GM21367 (cell line): ENCODE results near the gene TNFAIP8.

Source experiments
- ATAC-seq: cut with Tn5 transposase; IDR thresholded peaks from one replicate; pipeline ENCODE4 v1.9.1; 2021; ENCODE audit not compliant: unreplicated experiment

The TNFAIP8 gene

DNA sequence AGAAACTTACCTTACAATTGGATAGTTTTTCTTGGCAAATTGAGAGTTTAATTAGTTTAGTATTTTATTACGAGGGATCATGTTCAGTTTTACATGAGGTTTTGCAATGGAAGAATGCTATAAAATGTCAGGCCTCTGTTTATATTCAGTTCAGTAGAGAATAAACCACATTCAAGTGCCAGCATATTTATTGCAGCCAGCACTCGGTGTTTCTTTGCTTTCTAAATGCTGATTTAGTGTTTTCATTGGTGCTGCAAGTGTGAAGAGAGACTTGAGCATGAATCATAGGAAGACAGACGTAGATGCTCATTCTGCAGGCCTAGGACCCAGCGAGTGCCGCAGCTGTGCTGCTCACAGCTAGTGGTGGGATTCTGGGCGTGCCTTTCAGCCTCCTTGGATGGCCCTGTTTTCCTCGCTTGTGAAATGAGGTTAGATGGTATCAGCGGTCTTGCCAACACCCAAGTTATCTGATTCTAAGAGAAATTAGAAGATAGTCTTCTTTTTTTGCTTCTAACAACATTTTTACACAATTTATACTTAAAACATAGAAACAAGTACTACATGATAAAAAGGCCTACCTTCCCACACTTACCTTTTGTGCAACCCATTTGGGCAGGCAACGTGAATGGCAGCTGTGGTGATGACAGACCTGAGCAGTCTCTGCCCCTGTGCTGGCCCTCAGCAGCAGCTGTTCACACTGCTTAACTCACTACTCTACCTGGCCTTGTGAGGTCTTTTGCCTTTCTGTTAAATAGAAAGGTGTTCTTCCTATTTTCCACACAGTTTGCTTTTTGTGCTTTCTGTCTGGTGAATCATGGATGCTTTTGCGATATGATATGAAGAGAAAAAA is 26.8 kb upstream of the TNFAIP8 start:
- ATAC-seq: no peak

DNA sequence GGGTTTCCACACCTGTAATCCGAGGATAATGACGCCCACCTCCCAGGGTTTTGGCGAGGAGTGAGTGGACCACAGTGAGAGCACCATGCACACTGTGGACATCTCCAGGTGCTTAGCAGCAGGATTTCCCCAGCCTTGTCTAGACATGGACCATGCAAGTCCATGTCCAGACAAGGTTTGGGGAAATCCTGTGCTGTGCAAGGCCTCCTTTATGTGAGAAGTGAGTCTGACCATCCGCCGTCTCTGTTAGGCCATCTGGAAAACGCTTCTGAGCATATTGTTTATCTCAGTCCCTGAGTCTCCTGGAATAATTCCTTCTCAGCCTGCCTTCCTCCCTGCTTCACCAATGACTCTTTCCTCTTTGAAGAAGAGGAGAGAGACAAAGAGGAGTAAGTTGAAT is 26.2 kb upstream of the TNFAIP8 start:
- ATAC-seq: no peak

DNA sequence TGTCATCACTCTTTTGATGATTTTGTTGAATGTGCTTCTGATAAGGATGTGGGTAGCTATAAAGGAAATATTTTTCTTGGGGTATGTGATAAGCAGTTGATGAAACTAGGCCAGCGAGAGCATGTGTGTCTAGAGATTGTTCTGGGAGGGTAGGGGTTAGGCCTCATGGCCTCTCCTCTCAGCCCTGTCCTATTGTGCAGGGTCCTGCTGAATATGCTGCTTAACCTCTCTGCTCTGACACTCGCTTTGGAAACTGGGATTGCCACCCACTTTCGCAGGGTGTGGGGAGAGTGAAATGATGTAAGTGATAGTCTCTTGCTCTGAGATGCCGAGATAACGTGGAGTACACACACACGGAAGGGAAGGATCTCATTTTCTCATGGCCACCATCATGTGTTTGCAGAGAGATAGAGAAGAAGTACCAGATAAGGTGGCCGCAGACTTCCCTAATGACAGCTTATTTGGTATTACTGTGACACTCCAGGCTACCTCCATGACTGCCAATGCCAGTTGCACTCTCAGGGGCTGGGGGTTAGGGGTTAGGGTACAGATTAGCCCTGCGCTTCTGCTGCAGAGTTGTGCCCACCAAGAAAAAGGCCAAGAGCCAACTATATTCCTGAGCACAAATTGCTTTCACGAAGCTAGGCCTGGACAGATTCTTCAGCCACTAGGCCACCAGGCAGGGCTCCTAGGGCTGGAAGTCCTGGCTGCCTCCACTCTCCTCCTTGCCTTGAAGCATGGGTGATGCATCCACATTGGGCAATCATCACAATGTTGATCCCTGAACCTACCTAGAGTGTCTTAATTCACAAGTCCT is 25.2 kb upstream of the TNFAIP8 start:
- no peak for ATAC-seq

DNA sequence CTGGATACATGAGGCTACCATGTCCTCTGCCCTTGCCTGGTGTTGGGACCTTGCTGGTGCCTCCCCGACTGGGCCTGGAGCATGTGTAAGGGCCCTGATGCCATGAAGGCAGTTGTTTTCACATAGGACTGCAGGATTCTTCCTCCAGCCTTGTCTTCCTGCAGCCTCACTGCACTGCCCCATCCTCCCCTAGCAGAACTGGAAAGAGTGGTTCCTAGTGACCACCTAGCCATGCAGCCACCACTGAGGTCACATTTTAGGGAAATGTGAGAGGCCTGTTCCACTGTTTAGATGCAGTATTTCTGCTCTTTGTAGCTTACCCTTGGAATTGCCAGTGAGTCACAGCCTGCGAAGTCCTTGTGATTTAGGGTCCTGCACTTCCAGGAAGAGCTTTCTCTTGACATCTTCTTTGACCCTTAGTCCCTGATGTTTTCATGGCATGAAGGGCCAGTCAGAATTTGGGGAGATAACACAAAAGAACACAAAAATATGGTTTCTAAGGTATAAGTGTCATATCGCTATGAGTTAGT is 24.2 kb upstream of the TNFAIP8 start:
- no peak for ATAC-seq

DNA sequence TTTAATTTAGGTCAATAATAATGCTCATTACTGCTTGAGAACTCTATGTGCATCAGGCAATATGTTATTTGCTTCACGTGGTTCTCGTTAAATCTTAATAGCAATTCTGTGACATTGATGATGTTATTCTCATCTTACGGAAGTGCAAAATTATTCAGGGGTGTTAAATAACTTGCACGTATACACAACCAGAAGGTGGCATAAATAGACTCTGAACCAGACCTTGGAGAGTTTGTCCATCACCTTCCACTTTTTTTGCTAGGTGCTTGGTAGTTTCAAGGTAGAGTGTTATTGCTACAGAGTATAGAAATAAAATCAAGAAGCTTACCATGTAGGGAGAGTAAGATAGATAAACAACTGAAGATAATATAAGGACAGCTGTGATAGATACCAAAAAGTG is 23.6 kb upstream of the TNFAIP8 start:
- peak; percentile 3 for ATAC-seq

DNA sequence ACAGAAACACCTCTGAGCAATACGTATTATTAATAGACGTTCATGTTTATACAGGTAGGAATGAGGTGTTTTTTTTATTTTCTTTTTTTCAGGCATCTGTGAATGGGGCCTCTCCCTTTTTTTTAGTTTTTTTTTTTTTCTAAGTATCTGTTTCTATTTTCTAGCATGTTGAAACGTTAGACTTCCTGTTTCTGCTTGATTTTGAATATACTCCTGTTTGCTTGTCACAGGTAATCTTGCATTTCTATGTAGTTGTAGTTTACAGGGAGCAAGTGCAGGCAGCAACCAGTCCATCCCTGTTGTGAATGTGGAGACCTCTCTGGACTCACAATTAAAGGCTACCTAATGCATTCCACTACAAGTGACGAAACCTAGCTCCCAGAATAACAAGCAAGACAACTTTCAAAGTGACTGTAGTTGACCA is 22.8 kb upstream of the TNFAIP8 start:
- ATAC-seq: peak; percentile 27

DNA sequence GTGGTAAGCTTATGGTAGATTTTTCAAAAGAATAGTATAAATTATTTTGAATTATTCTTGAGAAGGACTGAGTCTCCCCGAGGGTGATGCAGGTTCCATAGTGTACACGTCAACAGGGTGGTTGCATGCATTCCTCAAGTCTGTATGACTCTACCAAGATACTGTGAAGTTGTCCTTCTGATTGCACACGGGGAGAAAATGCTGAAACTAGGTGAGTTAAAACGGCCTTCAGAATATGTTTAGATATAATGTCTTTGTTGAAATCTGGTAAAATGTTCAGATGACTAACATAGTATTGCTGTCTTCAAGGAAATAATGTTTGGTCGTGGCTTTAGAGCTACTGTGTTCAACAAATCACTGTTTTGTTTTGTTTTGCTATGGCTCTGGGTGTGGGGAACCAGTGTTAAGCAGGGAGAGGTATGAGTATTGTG is 22.4 kb upstream of the TNFAIP8 start:
- ATAC-seq: peak; percentile 10

DNA sequence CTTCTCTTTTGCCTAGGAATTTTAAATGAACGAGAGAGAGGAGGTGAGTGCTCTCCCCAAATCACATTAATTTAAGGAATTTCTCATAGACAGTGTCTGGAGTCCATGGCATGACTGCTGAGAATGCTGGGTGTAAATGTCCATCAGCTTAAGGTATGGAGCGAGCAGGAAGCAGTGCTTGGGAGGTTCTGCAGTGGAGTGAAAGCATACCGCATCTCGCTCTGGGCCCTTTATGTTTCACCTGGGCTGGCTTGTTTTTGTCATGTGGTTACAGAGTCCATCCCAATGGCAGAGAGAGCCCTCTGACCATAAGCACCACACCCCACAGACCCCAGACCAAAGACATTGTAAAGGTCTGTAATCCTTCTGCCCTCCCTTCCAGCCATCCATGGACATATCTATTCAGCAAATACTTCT is 20.6 kb upstream of the TNFAIP8 start:
- no peak for ATAC-seq

DNA sequence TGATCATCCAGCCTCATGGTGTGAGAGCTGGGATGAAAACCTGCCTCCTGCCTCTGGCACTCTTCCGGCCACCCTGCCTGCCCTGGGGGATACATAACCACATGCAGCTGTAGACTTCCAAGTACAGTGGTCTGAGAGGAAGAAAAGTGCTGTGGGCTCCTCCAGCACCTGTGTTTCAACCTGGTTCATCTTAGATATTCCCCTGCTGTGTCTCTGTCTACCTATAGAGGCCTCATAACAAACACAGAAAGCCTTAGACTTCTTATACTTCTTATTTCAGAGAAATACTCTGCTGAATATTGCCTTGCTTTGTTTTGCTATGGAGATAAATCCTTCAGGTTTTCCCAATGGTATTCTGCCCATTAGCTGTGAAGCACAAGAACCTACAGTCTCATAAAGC is 19.6 kb upstream of the TNFAIP8 start:
- no peak for ATAC-seq

DNA sequence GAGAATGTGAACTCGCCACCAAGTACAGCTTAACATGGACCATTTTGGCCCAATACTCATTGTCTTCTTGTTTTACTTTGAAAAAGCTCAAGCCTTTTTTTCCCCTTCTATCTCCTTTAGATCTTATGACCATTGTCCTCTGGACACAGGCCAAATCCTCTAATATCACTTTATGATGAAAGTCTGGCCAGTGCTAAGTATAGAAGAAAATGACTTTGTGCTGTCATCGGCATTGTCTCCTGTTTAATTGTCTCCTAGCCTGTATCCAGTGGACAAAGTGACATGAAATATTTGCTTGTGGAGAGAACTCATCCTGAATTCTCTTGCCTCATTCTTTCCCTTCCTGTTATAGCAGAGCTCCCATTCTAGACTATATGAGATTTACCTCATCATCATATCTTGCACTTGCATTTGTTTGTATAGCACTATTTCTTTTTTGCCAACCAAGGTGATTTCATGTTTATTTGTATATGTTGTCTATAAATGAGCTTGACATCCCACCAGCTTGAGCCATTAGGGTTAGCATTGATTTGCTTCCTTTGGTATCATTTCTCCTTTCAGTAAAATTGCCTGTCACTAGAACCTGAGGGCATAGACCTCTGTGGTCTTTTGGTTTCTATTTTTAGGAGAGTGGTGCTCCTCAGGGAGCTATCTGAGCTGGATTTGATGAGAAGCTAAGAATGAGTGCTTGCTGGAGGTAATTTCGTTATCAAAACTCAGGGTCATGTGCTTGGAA is 18.8 kb upstream of the TNFAIP8 start:
- no peak for ATAC-seq

DNA sequence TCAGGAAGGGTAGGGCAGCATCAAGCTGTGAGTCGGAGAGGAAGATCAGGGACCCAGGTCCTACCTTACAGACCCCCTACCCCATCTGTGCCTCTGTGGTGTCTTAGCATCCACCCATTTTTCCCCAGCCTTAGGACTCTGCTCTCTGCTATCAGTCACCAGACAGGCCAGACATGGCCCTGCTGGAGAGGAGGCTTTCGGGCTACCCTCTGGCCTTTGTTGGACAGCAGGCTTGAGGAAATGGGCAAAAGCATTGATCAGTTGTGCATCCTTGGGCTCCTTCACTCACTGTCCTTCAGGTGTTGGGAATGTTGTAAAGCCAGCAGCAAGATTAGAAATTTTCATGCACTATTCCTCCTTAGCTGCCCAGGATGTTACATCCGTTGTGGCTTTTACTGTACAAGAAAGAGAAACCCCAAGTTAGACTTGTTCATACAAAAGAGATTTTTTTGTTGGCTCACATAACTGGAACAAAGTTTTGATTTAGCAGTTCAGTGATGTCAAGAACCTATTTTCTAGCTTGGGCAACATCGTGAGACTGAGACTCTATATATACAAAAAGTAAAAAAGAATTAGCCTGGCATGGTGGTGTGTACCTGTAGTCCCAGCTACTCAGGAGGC is 17.4 kb upstream of the TNFAIP8 start:
- ATAC-seq: no peak

DNA sequence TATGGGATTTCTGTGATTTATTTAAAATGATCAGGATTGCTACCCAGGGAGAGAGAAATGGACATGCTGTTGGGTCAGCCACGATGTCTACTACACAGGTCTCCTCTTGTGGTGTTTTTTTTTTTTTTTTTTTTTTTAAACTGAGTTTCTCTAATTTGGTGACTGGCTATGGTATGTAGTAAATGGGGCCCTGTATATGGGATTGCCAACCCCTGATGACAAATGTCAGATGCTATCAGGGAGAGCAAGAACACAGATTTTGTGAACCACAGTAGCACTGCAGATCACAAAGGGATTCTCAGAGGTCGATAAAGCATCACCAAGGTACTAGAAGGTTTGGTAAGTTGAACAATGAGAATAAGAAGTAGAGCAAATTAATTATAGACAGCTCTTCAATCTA is 16.5 kb upstream of the TNFAIP8 start:
- no peak for ATAC-seq

DNA sequence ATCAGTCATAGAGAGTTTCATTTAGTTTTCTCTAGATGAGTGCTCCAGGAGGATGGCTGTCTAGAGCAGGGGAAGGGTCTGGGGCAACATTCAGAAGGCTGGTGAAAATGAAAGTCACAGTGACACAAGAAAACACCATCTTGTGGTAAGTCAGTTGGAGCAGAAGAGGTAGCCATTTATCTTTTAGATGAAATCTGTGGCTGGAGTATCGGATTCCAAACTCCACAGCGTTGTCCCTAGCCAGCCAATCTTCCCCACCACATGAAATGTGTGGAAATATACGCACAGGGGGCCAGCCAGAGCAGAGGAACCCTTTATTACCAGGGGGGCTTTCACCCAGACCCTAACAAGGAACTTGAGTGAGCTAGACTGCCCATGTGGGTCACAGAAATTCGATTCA is 15.9 kb upstream of the TNFAIP8 start:
- ATAC-seq: no peak

DNA sequence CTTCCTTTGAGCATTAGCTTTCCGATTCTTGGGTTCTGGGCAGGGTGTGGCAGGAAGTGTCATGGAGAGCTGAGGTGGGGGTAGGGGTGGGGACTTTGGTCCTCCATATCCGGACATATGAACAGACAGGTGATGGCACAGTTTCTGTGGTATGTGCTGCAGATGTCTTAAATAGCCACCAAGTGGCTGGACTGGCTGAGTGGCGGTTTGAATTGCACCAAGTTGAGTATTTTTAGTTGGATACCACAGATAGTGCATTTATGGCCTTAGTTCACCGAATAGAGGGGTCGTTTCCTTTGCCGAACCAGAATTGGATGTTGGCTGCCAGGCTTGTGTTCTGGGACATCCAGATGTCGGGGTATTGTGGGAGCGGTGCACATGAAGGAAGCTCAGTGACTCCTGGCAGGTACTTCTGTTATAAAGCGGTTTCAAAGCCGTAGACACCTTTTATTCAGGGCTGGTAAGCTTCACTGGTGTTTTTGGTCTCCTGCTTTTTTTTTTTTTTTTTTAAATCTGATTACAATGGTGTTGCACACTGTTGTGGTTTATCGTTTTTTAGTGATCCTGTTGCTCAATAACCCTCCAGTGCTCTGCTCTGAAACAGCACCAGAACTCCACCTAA is 15.1 kb upstream of the TNFAIP8 start:
- ATAC-seq: peak; percentile 55

DNA sequence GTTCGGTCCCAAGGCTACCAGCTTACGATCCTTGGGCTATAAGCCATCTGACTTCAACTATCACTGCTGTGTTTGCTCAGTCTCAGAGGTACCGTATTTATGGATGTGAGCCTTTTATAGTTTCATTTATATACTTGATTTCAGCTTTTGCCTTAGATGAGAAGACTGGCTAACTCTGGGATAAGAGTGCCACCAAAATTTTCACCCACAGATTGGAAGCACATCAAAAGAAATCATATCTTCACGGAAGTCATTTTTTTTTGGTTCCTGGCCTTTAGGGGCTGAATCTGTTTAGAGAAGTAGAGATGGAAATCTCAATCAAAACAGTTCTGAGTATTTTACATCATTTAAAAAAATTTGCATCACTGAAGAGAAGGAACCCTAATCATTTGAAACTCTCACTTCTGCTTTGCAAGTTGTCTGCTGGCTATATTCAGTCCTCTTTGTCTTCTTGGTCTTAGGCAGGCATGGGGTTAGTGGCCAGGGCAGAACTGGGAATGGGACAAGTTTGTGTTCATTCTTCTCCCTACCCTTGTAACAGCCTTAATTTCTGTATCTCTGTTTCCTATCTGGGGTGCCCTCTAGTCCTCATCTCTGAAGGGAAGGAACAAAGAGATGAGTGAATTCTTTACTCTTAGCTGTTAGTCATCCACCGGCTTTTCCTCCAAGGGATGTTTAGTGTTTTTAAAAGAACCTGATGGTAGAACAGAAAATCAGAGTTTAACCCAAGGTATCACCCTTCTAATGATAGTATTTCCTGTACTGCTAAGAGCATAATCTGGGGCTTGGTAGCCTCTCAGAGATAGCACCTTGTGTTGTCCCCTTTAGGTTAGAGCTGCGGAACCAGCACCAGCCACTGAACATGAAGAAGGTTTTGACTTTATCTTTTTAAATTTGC is 14.1 kb upstream of the TNFAIP8 start:
- ATAC-seq: peak; percentile 44

DNA sequence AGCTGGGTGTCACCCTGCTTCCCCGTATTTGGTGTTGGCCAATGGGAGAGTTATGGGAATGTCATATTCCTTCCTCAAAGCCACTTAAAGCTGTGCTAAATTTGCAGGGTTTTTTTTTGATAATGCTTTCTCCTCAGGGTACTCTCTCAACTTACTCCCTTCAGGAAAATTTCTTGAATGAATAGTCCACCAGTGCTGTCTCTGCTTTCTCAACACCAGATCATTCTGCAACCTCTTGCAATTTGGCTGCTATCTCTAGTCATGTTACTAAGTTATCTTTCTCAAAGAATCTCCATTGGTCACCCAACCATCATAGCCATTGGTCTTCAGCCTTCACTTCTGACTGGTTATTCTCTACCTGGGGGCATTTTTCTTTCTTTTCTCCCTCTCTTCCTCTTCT is 13.4 kb upstream of the TNFAIP8 start:
- ATAC-seq: no peak

DNA sequence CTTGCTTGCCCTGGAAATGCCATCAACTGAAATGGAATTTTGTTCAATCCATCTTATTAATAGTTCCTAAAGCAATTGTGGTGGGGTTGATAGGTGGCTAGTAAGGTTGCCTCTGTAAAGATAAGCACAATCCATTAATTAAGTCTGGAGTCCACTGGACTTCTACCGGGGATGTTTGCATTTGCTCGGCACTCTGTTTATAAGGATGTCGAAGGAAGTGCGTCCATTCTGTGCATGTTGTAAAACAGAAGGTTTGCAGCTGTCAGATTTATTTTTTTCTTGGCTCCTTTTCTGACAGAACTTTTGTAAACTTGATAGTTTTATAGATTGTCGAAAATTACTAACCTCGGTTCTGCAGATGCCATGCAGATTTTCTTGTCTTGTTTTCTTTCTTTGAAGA is 12.8 kb upstream of the TNFAIP8 start:
- no peak for ATAC-seq

DNA sequence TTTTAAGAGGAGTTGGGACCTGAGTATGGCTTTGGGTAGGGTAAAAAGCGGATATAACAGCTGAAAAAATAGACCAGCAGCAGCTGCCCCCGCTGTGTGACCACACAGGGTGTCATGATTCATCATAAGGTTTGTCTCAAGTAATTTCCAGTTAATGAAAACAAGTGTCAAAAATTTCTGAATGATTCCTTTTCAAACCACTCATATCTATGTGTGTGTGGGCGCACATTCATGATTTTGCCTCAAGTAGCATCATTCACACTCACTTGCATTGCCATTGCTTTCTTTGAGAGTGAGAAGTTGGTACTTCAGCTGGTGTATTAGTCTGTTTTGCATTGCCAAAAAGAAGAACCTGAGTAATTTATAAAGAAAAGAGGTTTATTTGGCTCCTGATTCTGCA is 12.1 kb upstream of the TNFAIP8 start:
- ATAC-seq: no peak

DNA sequence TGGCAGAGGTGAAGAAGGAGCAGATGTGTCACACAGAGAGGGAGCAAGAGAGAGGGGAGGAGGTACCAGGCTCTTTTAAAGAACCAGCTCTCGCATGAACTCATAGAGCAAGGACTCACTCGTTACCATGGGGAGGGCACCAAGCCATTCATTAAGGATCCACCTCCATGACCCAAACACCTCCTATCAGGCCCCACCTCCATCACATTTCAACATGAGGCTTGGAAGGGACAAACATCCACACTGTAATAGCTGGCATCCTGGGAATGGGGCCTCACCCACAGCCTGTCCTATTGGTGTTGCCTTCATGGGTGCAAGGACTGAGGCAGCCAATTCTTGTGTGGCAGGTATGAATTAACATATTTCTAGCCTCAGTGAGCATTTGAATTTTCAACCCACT is 11.6 kb upstream of the TNFAIP8 start:
- no peak for ATAC-seq
